HG03520 (cell line): ENCODE results near the gene DGLUCY.
"Not testable (repeated sequence)": the region's sequence is repeated elsewhere in the genome, so short reads cannot be mapped to it uniquely, and the experiment has no call there.

Source experiments
- ATAC-seq: cut with Tn5 transposase; IDR thresholded peaks from one replicate; pipeline ENCODE4 v1.9.1; 2021; ENCODE audit warnings: mild to moderate bottlenecking, moderate library complexity; ENCODE audit not compliant: unreplicated experiment

The DGLUCY gene

GRCh38 chr14:91253795-91254323 is 140.0 kb downstream of the DGLUCY start:
- ATAC-seq: no peak

DNA sequence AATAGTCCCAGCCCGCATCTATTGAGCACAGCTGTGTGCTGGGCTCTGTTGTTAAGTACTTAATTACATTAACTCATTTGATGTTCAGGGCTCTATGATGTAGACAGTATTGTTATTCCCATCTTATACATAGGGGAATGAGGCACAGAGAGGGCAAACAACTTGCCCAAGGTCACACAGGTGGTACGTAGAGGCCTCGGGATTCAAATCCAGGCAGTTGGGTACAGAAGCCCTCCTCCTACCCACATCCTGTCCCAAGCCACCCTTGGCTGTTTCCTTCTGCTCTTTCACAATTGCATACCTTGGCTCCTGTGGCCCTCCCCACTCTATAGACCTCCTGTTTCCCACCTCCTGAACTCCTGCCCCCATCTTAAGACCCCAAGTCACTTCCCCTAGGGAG is 140.6 kb downstream of the DGLUCY start:
- no peak for ATAC-seq

DNA sequence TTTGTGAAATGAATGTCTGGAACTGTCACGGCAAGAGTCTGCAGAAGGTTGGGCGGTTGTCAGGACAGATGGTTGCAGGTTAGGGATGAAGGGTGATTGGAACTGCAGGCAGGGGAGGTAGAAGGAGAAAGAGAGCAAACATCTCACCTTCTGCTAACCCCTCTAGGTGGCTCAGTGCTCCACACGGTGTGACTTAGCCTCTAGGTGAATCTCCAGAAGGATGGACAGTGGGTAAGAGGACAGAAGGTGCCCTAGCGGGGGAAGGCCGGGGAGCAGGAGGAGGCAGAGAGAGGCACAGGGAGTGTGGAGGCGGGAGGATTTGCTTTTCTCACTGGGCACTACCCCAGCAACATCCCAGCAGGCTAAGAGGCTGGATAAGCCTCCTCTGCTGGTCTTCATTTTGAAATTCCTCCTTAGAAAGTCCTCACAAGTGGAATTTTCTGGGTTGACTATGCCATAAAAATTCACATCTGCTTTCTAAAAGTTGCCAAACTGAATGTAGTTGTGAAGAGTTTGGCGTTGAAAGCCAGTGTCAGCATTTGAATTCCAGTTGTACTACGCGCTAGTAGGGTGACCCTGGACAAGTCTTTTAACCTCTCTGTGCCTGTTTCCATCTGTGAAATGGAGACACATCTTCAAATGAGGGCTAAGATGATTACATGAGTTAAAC is 141.3 kb downstream of the DGLUCY start:
- no peak for ATAC-seq

DNA sequence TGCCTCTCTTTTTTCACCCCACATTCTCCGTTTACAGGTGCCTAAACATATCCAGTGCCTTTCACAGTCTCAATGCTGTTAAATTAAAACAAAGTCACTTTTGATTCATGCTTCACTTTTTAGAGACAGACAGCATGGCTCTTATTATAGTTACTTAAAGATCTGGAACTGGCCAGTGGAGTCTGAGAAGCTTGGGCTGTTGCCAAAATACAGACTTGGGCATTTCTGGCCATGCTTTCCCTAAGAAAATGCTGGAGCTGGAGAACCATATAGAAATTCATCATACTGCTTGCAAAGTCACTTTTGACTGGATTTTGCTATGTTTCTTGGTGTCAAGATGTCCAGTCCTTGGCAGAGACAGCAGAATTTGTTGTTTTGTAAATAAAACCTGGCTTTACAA is 142.8 kb downstream of the DGLUCY start:
- no peak for ATAC-seq

GRCh38 chr14:91257328-91258010 is 143.6 kb downstream of the DGLUCY start:
- ATAC-seq: no peak

GRCh38 chr14:91258011-91258618 is 144.2 kb downstream of the DGLUCY start:
- no peak for ATAC-seq

GRCh38 chr14:91258876-91259275 is 145.0 kb downstream of the DGLUCY start:
- no peak for ATAC-seq

GRCh38 chr14:91261115-91261514 is 147.2 kb downstream of the DGLUCY start:
- no peak for ATAC-seq

- ATAC-seq: no peak
Observed at GRCh38 chr14:91261986-91262549, 148.2 kb downstream of the DGLUCY start.

DNA sequence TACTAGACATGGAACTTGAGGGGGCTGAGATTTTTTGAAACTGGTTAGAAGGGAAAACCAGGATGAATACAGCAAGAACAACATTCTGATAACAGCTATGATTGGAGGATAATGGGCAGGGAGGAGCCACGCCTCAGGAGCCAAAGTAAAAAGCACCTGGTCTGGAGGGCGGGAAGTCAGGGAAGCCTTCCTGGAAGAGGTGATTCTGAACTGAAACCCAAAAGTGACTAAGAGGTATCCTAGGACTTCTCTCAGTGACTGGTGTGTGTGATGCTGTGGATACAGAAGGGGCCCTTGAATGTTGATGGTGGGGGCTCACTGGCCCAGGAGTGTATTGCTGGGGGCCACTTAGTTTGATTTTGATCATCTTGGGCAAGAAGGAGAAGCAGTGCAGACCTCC is 149.5 kb downstream of the DGLUCY start:
- no peak for ATAC-seq

DNA sequence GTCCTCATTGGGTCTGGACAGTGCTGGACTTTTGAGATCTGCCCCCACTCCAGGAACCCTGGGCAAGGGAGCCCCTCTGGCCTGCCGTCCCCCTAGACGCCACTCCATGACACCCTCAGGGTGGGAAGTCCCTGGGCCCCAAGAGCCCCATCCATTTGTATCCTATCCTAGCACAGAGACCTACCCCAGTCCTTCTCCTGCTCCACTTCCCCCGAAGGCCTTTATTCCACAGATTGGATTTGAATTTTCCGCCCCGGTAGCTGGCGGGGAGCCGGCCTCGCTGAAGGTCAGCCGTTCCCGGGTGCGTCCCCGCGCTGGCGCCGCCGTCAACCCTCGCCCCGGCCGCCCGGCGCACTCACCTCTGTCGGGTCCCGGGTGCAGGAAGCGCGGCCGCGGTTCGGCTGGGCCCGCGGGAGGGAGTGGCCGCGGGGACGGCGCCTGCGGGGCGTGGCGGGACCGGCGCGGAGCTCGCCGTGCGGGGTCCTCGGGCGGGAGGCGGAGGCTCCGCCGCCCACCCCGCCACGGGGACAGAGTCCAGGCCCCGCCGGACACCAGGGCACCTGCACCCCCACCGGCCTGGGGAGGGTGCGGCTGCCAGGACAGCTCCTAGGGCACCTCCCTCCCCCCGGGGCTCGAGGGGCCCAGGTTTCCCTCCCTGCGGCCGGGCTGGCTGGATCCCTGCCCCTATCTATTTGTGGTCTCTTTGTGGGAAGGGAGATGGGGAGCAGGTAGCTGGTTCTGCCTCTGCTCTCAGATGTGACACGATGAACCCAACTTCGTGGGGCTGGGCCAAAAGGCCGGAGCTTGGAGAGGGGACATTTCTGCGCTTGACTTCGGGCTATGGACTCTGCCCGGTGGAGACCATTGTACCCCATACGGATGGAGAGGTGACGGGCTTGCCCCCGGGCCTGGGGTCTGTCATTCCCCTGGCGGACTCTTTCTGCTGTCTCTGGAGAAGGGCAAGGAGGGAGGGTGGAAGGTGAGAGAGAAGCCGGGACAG is 150.6 kb downstream of the DGLUCY start:
- ATAC-seq: no peak

DNA sequence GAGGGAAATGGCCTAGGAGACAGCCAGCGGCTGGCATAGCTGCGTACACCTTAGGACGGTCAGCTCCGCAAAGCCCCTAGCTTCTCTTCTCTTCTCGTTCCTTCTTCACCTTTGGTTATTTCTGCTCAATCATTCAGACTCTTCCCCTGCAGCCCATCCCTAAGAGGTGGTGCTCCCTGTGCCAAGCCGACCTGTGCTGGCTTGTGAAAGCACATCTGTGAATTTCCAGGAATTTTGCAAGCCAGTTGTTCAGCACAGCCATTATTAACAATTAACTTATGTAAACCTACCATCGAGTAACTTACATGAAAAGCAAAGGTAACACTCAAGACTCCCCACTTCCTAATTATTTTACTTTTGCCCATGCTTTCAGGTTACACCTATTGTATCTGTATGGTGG is 151.5 kb downstream of the DGLUCY start:
- ATAC-seq: no peak

GRCh38 chr14:91266276-91266675 is 152.4 kb downstream of the DGLUCY start:
- ATAC-seq: not testable (repeated sequence)

GRCh38 chr14:91267965-91268437 is 154.1 kb downstream of the DGLUCY start:
- no peak for ATAC-seq

GRCh38 chr14:91269076-91269991 is 155.5 kb downstream of the DGLUCY start:
- ATAC-seq: no peak

DNA sequence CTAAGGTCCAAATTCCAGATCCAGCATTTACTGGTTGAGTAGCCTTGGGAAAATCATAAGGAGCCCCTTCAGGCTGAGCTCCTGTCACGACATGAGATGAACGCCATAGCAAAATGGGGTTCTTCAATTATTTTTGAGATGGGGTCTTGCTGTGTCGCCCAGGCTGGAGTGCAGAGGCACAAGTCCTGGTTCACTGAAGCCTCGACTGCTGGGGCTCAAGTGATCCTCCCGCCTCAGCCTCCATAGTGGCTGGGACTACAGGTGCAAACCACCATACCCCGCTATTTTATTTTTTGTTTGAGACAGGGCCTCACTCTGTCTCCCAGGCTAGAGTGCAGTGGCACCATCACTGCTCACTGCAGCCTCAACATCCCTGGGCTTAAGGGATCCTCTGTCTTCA is 156.3 kb downstream of the DGLUCY start:
- no peak for ATAC-seq

DNA sequence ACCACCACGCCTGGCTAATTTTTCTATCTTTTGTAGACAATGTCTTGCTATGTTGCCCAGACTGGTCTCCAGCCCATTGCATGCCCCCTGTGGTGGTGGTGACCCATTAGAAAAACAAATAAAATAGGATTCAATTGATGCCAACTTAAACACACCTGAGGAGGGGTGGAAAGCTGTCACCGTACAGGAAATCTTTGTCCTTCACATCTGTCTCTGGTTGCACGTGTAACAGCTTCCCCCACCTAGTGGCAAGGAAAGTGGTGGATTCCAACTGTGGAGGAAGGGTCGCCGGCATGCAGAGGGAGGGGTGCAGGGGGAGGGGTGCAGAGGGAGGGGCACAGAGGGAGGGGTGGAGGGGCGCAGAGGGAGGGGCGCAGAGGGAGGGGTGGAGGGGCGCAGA is 156.7 kb downstream of the DGLUCY start:
- ATAC-seq: no peak

- ATAC-seq: no peak
Observed at GRCh38 chr14:91271639-91272038, 157.8 kb downstream of the DGLUCY start.
